KOPT-K1 (cell line): ENCODE results near the gene SI.
"Not testable (repeated sequence)": the region's sequence is repeated elsewhere in the genome, so short reads cannot be mapped to it uniquely, and the experiment has no call there.

Experiments
- H3K27ac ChIP-seq: fragments of 200-600 bp; sonication (generic); 2 replicates; pipeline ENCODE4 v1.5.1; 2016; ENCODE audit warnings: antibody characterized with exemption, mild to moderate bottlenecking, low read depth, low read length; ENCODE audit not compliant: poor library complexity, severe bottlenecking
- H3K36me3 ChIP-seq: fragments of 200-600 bp; sonication (generic); 2 replicates; pipeline ENCODE4 v1.5.1; 2017; ENCODE audit warnings: antibody characterized with exemption, mild to moderate bottlenecking, low read length, moderate library complexity; ENCODE audit not compliant: insufficient read depth
- H3K9me3 ChIP-seq: fragments of 200-600 bp; sonication (generic); 2 replicates; pipeline ENCODE4 v1.5.1; 2017; ENCODE audit warnings: antibody characterized with exemption, low read length, mild to moderate bottlenecking; ENCODE audit not compliant: insufficient read depth, poor library complexity, severe bottlenecking

The SI gene

DNA sequence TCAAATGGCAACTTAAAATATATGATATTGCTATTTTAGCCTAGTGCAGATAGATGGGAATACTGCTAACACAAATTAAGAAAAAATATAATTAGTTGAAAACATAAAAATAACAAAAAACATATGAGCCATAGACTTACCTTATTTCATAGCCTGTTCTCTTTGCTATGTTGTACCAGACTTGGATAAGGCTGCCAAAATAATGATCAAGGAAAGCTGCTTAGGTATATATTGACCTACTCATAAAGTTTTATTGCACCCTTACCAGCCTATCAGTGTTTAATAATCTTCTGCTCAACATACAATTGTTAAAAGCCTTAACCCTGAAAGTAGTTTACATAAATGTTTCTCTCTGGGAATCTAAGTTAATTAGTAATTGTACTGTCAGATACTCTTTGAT, at the start of gene SI:
Gene SI, minus strand, starts transcription at position 204 of the 400 bp plus-strand sequence. CDS start 2,484 bp downstream, outside the sequence.
- Histone ChIP-seq H3K9me3 (no peaks in the 10 kb centered on the region), H3K36me3 (no peaks in the 10 kb centered on the region), H3K27ac (no peak within 1 kb of the TSS)

DNA sequence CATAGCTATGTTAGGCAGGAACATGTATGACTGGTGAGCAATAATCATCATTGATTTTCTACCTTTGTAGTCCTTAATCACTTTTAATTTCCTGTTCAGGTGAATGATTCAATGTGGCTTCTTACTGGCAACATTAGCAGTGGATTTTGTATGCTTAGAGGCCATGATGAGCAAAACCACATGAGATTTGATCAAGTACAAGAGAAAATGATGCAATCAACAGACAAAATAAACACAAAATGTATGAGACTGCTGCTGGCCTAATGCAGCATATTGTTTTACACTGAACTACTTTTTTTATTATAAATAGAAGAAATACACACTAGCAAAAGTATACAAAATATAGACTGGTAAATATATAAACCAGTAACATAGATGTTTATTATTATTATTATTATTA, 47.5 kb upstream of the SI start:
- Histone ChIP-seq H3K27ac (no peak overlapping the region), H3K9me3 (no peaks in the 10 kb centered on the region), H3K36me3 (no peaks in the 10 kb centered on the region)

DNA sequence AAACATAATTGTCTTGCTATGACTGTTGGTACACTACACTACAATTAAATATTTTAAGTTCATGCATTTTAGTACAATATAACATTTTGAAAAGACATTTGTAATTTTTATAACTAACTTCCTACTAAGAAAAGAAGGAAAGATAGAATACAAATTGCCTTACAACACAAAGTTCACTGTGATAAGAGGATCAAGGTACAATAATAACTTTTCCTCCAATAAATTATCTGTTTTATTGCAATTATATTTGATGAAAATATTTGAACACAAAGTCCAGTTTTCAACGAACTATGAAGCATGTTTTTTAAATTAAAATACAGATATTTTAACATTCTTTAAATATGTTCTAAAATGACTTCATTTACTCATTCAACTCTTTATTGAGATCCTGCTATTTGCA, 33.1 kb upstream of the SI start:
- Histone ChIP-seq H3K36me3 (no peaks in the 10 kb centered on the region), H3K9me3 (no peaks in the 10 kb centered on the region), H3K27ac (no peak overlapping the region)

DNA sequence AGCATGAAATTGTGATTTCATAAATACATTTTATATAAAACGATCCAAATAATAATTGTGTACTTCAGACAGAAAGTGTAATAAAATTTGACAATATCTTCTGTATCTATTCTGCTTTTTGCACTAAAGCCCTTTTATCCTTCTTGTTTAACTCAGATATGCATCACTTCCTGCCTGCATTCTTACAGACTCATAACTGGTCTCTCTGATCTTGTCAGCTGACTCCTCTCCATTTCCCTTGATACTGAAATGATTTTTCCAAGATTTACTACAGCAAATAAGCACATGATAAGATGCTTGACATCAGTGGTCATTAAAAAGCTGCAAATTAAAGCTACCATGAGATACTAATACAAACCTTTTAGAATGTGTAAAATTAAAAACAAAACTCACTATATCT, 25.3 kb upstream of the SI start:
- no peaks in the 10 kb centered on the region for H3K36me3 ChIP-seq
- no peak overlapping the region for H3K27ac ChIP-seq
- no peaks in the 10 kb centered on the region for H3K9me3 ChIP-seq

DNA sequence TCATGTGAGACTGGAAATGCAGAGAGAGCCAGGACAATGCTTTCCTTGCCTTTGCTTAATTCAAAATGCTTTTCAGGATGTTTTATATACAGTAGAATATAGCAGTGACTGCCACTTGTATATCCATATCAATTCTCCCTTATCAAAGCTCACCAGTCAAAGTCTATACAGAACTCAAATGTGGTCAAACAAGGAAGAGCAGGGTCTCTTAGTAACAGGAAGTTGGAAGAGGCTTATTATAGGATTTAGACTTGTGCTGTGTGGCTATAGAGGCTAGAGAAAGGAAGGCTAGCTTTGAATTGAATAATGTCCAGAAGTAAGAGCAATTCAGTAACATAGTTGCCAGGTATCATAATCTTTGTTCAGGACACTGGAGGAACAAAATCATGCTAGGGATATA, 4.4 kb upstream of the SI start:
- Histone ChIP-seq H3K9me3 (no peaks in the 10 kb centered on the region), H3K27ac (no peak overlapping the region), H3K36me3 (no peaks in the 10 kb centered on the region)

DNA sequence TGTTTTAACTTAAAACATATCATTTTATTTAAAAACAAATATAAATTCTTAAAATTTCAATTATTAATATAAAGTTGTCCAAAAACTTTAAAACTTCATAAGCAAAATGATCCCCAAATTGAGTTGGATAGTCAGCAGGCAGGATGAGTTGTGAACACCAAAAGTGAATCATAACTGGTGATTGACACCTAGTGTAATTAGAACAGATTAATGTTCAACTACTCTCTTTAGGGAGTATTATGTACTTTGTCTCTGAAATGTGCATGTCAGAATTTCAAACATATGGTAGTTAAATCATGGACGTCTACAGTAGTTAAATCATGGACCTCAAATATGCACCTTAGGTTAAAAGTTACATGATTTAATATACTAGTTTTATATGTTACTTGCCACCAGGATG, 2.9 kb upstream of the SI start:
- Histone ChIP-seq H3K36me3 (no peaks in the 10 kb centered on the region), H3K27ac (no peak overlapping the region), H3K9me3 (no peaks in the 10 kb centered on the region)

DNA sequence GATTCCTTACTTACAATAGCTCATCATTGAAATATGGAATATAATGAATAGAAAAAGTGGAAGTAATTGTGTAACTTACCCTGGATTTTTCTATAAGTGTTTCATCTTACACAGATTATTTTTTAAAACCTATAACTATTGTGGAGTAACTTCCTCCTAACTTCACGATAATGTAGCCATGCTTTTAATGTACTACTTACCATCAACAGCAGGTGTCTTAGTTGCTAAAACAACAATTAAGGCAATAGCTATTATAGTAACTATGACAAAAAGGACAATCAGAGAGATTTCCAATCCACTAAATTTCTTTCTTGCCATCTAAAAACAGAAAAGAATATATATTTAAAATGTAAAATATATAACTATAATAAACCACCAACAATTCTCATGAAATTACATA, 2.6 kb downstream of the SI start:
- Histone ChIP-seq H3K27ac (no peak overlapping the region), H3K9me3 (no peaks in the 10 kb centered on the region), H3K36me3 (no peaks in the 10 kb centered on the region)

DNA sequence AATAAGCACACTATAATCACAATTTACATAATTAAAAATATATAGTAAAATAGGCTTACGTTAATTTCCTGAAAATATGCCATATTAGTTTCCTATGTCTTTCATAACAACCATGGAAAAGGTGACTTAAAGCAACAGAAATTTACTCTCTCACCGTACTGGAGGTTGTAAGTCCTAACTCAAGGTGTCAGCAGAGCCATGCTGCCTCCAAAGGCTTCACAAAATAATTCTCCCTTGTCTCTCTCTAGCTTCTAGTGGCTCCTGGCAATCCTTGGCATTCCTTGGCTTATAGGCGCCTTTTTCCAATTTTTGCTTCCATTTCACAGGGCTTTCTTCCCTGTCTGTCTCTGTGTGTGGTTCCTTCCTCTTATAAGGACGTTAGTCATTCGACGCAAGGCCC, 7.6 kb downstream of the SI start:
- H3K9me3 ChIP-seq, result no peaks in the 10 kb centered on the region
- no peak overlapping the region for H3K27ac ChIP-seq
- no peaks in the 10 kb centered on the region for H3K36me3 ChIP-seq

DNA sequence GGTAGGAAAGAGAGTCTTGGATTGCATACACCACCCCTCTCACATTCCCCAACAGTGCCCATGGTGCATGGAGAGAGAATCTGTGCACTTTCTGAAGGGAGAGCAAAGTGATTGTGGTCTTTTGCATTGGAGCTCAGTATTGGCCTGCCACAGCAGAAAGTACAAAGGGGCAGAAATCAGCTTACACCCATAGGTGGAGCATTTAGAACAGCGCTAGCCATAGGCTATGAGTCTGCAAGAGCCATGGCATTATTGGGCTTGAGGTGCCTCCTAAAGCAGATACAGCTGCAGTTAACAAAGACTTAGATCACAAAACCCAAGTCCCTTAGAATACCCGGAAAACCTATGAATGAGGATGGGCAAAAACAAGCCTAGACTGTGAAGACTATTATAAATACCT, 21.8 kb downstream of the SI start:
- no peaks in the 10 kb centered on the region for H3K9me3 ChIP-seq
- H3K36me3 ChIP-seq, result no peaks in the 10 kb centered on the region
- no peak overlapping the region for H3K27ac ChIP-seq

DNA sequence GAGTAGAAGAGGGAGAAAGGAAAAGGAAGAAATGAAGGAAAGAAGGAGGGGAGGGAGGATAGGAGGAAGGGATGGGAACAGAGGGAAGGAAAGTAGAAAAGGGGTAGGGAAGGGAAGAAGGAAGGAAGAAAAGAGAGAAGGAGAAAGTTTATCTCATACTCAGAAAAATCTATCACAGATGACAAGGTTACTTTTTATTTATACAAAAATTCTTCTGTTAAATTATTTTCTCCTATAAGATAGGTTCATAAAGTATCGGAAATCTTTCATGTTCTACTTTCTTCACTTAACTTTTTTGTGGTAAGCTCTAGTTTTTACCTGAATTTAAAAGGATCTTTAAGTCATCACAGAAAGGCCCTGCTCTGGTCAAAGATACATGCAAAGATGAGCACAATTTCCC, 38.1 kb downstream of the SI start:
- Histone ChIP-seq H3K9me3 (no peaks in the 10 kb centered on the region), H3K36me3 (no peaks in the 10 kb centered on the region), H3K27ac (no peak overlapping the region)

DNA sequence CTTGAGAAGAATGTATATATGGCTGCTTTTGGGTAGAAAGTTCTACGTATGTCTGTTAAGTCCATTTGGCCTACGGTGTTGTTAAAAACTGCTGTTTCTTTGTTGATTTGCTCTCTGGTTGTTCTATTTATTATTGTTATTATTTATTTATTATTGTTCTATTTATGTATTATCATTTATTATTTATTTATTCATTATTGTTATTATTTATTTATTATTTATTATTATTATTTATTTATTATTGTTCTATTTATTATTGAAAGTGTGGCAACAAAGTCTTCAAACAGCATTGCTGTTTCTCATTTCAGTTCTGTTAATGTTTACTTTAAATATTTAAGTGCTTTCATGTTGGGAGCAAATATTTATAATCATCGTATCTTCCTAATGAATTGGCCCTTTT, 66.7 kb downstream of the SI start:
- H3K9me3 ChIP-seq, result no peaks in the 10 kb centered on the region
- H3K36me3 ChIP-seq, result no peaks in the 10 kb centered on the region
- H3K27ac ChIP-seq, result no peak overlapping the region

DNA sequence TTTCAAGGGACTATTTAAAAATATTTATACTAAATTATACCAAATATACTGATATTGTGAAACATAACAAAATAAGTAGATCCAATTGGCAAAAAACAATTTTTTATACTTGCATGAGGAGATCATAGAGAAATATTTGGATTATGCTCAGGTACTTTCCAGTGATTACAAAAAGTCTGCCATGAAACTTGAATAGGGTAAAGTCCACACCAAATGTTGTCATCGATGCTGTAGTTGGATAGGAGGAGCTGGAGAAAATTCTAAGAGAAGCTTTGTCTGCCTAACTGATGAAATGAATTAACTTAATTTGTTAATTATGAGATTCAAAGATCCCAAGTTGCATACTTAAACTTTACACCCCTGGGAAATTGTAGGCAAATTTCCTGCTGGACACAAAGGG, 93.3 kb downstream of the SI start:
- Histone ChIP-seq H3K9me3 (no peaks in the 10 kb centered on the region), H3K27ac (no peak overlapping the region), H3K36me3 (no peaks in the 10 kb centered on the region)

DNA sequence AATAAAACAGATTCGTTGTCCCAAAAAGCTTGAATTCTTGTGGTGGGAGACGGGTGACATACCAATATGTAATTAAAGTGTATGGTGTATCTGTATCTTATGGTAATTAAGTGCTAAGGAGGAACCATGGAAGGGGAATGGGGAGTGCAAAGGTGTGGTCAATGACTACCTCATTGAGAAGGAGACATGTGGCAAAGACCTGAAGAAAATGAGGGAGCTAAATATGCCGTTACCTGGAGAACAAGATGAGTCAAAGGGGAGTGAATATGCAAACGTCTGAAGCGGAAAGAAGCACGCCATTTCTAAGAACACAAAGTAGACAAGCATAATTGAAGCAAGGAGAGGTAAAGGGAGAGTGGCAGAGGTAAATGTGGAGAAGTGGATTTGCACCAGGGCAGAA, 115.7 kb downstream of the SI start:
- Histone ChIP-seq H3K27ac (no peak overlapping the region), H3K36me3 (no peaks in the 10 kb centered on the region)

DNA sequence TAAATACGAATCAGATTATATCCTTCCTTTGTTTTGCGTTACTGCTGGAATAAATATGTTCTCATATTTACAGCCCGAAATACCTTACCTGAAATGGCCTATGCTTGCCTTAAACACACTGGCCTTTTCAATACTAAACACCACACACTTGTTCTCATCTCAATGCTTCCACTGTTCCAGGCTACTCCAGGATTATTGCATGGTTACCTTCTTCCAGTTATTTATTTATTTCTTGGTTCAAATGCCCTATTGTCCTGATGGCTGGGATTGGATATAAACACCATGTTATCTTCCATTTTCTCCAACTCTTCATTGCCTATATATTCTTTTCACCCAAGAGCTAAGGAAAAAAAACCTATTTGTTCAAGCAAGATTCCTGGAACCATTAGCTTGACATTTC, 125.3 kb downstream of the SI start:
- H3K36me3 ChIP-seq, result no peaks in the 10 kb centered on the region
- H3K27ac ChIP-seq, result no peak overlapping the region
- no peaks in the 10 kb centered on the region for H3K9me3 ChIP-seq

More for the DNA sequence above, 115.7 kb downstream of the SI start:
- H3K9me3 ChIP-seq, result no peaks in the 10 kb centered on the region

DNA sequence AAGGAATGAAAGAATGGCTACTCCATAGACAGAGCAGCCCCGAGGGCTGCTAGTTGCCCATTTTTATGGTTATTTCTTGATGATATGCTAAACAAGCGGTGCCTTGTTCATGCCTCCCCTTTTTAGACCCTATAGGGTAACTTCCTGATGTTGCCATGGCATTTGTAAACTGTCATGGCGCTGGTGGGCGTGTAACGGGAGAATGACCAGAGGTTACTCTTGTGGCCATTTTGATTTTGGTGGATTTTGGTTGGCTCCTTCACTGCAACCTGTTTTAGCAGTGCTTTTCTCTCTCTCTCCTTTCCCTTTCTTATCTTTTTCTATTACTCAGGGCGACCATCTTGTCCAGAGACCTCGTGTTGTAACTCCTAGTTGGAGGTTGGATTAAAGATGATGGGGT, 126.9 kb downstream of the SI start:
- H3K27ac ChIP-seq, H3K36me3 ChIP-seq, H3K9me3 ChIP-seq: not testable (repeated sequence)

DNA sequence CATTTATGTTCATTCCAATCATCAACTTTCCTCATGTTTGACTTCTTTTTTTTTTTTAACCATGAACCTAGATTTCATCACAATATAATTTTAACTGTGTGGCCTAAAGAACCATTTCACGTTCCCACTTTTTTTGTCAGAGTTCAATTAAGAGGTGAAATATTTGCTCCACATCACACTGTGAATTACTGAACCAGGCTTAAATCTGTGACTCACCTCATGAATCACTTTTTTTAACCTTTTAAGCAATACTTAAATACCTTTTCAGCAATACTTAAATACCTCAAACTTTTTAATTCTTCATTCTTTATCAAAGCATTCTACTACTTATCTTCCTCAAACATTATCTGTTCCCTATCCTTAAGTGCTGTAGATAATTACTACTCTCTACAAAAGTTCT, 137.6 kb downstream of the SI start:
- H3K27ac ChIP-seq, result no peak overlapping the region
- no peaks in the 10 kb centered on the region for H3K36me3 ChIP-seq
- no peaks in the 10 kb centered on the region for H3K9me3 ChIP-seq

DNA sequence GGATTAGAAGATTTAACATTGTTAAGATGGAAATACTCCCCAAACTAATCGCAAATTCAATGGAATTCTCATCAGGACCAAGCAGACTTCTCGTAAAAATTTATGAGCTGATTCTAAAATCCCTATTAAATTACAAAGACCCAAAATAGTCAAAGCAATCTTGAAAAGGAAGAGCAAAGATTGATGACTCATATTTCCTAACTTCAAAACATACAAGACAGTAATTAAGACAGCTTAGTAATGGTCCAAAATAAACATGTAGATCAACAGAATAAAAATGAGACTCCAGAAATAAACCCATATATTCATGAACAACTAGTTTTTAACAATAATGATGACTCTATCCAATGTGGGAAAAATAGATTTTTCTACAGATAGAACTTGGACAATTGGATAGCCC, 148.7 kb downstream of the SI start:
- Histone ChIP-seq H3K27ac (no peak overlapping the region), H3K9me3 (no peaks in the 10 kb centered on the region), H3K36me3 (no peaks in the 10 kb centered on the region)
